Measurements from ENCODE around the gene ZNHIT6. TPM values are rescaled to one million over a fixed set of nuclear protein-coding genes. Genes with fewer than 3 reads are reported as not detected.

ZNHIT6 gene
- total and polyA plus RNA-seq, 2 donors (not counting 3 experiments of a cell fraction or from before 2014, with no cell fraction given) = 7.3 to 18.8 TPM

- Histone ChIP-seq H3K36me3 (ENCODE audit: control insufficient read depth in 2 of 2, extremely low read depth in 1 of 2, insufficient read depth in 2 of 2, low read length in 2 of 2) (no peaks in the 10 kb centered on the region), H3K9ac (replicated peaks; ENCODE audit: extremely low read depth, insufficient read depth, low read length) (no peak overlapping the region), H3K4me2 (ENCODE audit: insufficient read depth, low read length) (no peak overlapping the region), H3K9me1 (replicated peaks; ENCODE audit: control insufficient read depth, extremely low read depth, insufficient read depth, low read length) (no peaks in the 10 kb centered on the region), H3K4me1 (ENCODE audit: control insufficient read depth, extremely low read depth, insufficient read depth, low read length) (peaks cover 12% of the 10 kb centered on the region), H3K27ac (ENCODE audit: insufficient read depth, low read depth, low read length) (no peak overlapping the region), H3K27me3 (ENCODE audit: control insufficient read depth in 2 of 2, insufficient read depth in 2 of 2, low read length in 2 of 2) (no peaks in the 10 kb centered on the region), H4K20me1 (replicated peaks; ENCODE audit: control insufficient read depth, extremely low read depth, insufficient read depth, low read length) (no peaks in the 10 kb centered on the region), H3K4me3 (replicated peaks in 1 of 3; ENCODE audit: insufficient read depth in 1 of 3, low read depth in 1 of 3, low read length in 3 of 3) (no peak overlapping the region), H2AFZ (ENCODE audit: low read depth, low read length) (no peak overlapping the region), H3K9me3 (replicated peaks; ENCODE audit: control insufficient read depth, insufficient read depth, low read length) (no peaks in the 10 kb centered on the region), H3K79me2 (ENCODE audit: control insufficient read depth, insufficient read depth, low read length) (no peaks in the 10 kb centered on the region)
- no peak for TF ChIP-seq EZH2 (IDR thresholded peaks at IDR 0.05; ENCODE audit: borderline replicate concordance, low read depth, low read length, severe bottlenecking)
- TF ChIP-seq POLR2A (IDR thresholded peaks at IDR 0.05; ENCODE audit: low read depth, low read length) = no peak
- TF ChIP-seq MYC (IDR thresholded peaks at IDR 0.05; ENCODE audit: low read depth, low read length) = no peak
- no peak for TF ChIP-seq JUN (IDR thresholded peaks at IDR 0.05; ENCODE audit: borderline replicate concordance, insufficient read depth, insufficient read length, low read depth)
- no peak for TF ChIP-seq FOS (IDR thresholded peaks at IDR 0.05; ENCODE audit: borderline replicate concordance, insufficient read depth, low read length)
- TF ChIP-seq MAX (IDR thresholded peaks at IDR 0.05; ENCODE audit: insufficient read depth, insufficient read length) = no peak
- TF ChIP-seq CTCF (IDR thresholded peaks at IDR 0.05; ENCODE audit: extremely low read depth in 1 of 2, insufficient read depth in 1 of 2, low read depth in 1 of 2, low read length in 2 of 2) = no peak
- no peak for TF ChIP-seq POLR2AphosphoS5 (IDR thresholded peaks at IDR 0.05; ENCODE audit: insufficient read depth, low read depth, low read length)
- no peak for TF ChIP-seq GATA2 (IDR thresholded peaks at IDR 0.05; ENCODE audit: insufficient read depth, insufficient read length, low read depth, low read length)
- ChIA-PET POLR2A (no interaction called here), CTCF (no interaction called here)
- intact Hi-C loops (cut with micrococcal nuclease) (no loop called here), dilution Hi-C loops (cut with MboI; ENCODE audit: extremely low pct_ligation_motif_present, low sequenced_read_pairs) (no loop called here)
- no peak for FAIRE-seq
- BruUV-seq (replicated peaks) = no TSS peak
- no peak for DNase-seq (ENCODE audit: low read depth, low spot score)
Observed at GRCh38 chr1:85650645-85651044, 57.6 kb downstream of the ZNHIT6 start.
